Placental pericyte (primary cell): Measurements from ENCODE around the gene B3GALT6. TPM values are rescaled to one million over a fixed set of nuclear protein-coding genes. Genes with fewer than 3 reads are reported as not detected.

ENCODE experiments used
- total RNA-seq: library from RNA; depleted of rRNA; stranded (reverse); fragments of >200 nt; gene quantifications from 2 replicates; pipeline ENCODE4 v1.2.3, GENCODE V29; 2012

Gene B3GALT6
- 34.4 and 38.5 TPM in 2 replicates for total RNA-seq

GRCh38 chr1:1232208-1232795 is at the start of gene B3GALT6:
Gene B3GALT6 (plus strand): TSS chr1:1232237. CDS start chr1:1232279, 42 bp downstream.

GRCh38 chr1:1206376-1206965 is 25.6 kb upstream of the B3GALT6 start, which contains the start of gene TNFRSF18:
Gene TNFRSF18 (minus strand): TSS chr1:1206592. CDS start chr1:1206571, 21 bp downstream.

GRCh38 chr1:1213345-1214265 is 18.4 kb upstream of the B3GALT6 start, which contains the start of gene TNFRSF4:
Gene TNFRSF4 (minus strand): TSS chr1:1214153. CDS start chr1:1214127, 26 bp downstream.

GRCh38 chr1:1231400-1232207 is 433 bp upstream of the B3GALT6 start, which contains the start of gene SDF4:
Gene SDF4 (minus strand): TSS chr1:1232001. CDS start chr1:1228772, 3,229 bp downstream.

GRCh38 chr1:1246577-1247340 is 14.7 kb downstream of the B3GALT6 start, which contains the start of gene C1QTNF12:
Gene C1QTNF12 (minus strand): TSS chr1:1246722. CDS start chr1:1246690, 32 bp downstream.

GRCh38 chr1:1273512-1274298 is 41.7 kb downstream of the B3GALT6 start, which contains the start of gene UBE2J2:
Gene UBE2J2 (minus strand): TSS chr1:1273854. CDS start chr1:1267992, 5,862 bp downstream.

Other genes with a start within 250 kb of the B3GALT6 start
- gene HES4, start 232.1 kb upstream of the B3GALT6 start, total RNA-seq: 4.2 and 16.8 TPM in 2 replicates
- gene ISG15, start 218.7 kb upstream of the B3GALT6 start, total RNA-seq: 106 and 138 TPM in 2 replicates
- 104 and 155 TPM in 2 replicates for gene AGRN, start 212.1 kb upstream of the B3GALT6 start, total RNA-seq
- not detected in 2 replicates for gene RNF223, start 157.9 kb upstream of the B3GALT6 start, total RNA-seq
- 9.0 and 24.8 TPM in 2 replicates for gene C1orf159, start 116.1 kb upstream of the B3GALT6 start, total RNA-seq
- not detected in 2 replicates for gene TTLL10, start 58.4 kb upstream of the B3GALT6 start, total RNA-seq
- not detected in 2 replicates for gene TNFRSF18, start 25.6 kb upstream of the B3GALT6 start, total RNA-seq
- not detected in 2 replicates for gene TNFRSF4, start 18.1 kb upstream of the B3GALT6 start, total RNA-seq
- gene SDF4, start 236 bp upstream of the B3GALT6 start, total RNA-seq: 104 and 223 TPM in 2 replicates
- 0.44 and 1.3 TPM in 2 replicates for gene C1QTNF12, start 14.5 kb downstream of the B3GALT6 start, total RNA-seq
- gene UBE2J2, start 41.6 kb downstream of the B3GALT6 start, total RNA-seq: 50.1 and 62.3 TPM in 2 replicates
- gene SCNN1D, start 48.2 kb downstream of the B3GALT6 start, total RNA-seq: 0.57 and 1.3 TPM in 2 replicates
- 37.2 and 53.4 TPM in 2 replicates for gene ACAP3, start 75.7 kb downstream of the B3GALT6 start, total RNA-seq
- gene PUSL1, start 76.4 kb downstream of the B3GALT6 start, total RNA-seq: 23.0 and 37.4 TPM in 2 replicates
- 83.8 and 94.6 TPM in 2 replicates for gene INTS11, start 92.4 kb downstream of the B3GALT6 start, total RNA-seq
- gene CPTP, start 92.6 kb downstream of the B3GALT6 start, total RNA-seq: 20.8 and 28.1 TPM in 2 replicates
- 0.14 and 1.3 TPM in 2 replicates for gene TAS1R3, start 99.0 kb downstream of the B3GALT6 start, total RNA-seq
- gene DVL1, start 117.2 kb downstream of the B3GALT6 start, total RNA-seq: 56.5 and 159 TPM in 2 replicates
- 342 and 367 TPM in 2 replicates for gene MXRA8, start 126.3 kb downstream of the B3GALT6 start, total RNA-seq
- gene AURKAIP1, start 143.0 kb downstream of the B3GALT6 start, total RNA-seq: 78.1 and 134 TPM in 2 replicates
- gene CCNL2, start 167.1 kb downstream of the B3GALT6 start, total RNA-seq: 96.1 and 129 TPM in 2 replicates
- gene MRPL20, start 175.1 kb downstream of the B3GALT6 start, total RNA-seq: 51.9 and 91.8 TPM in 2 replicates
- under 0.01 and 0.14 TPM in 2 replicates for gene ANKRD65, start 189.0 kb downstream of the B3GALT6 start, total RNA-seq
- gene VWA1, start 203.5 kb downstream of the B3GALT6 start, total RNA-seq: 5.9 and 7.9 TPM in 2 replicates
- gene ATAD3C, start 217.5 kb downstream of the B3GALT6 start, total RNA-seq: under 0.01 TPM in 1 of 2 replicates, not detected in the other
- 26.9 and 34.1 TPM in 2 replicates for gene ATAD3B, start 239.5 kb downstream of the B3GALT6 start, total RNA-seq